Hypothalamus (tissue), 51 donors: ENCODE data around the gene BRCC3.

Source experiments
- DNase-seq, 51 donors: peaks; one replicate each; lab custom pipeline; 2025; lab: John Stamatoyannopoulos, UW

The BRCC3 gene

GRCh38 chrX:155056877-155057792 is 14.2 kb upstream of the BRCC3 start:
- DNase-seq = peak in 40 of 51 donors; percentile 1 to 68 (median 24)

- DNase-seq = no peak
Observed at GRCh38 chrX:155061760-155062159, 9.5 kb upstream of the BRCC3 start.

- no peak for DNase-seq
Observed at GRCh38 chrX:155065035-155065734, 6.1 kb upstream of the BRCC3 start.

- DNase-seq = no peak
Observed at GRCh38 chrX:155068165-155068564, 3.1 kb upstream of the BRCC3 start.

GRCh38 chrX:155069414-155069813 is 1.9 kb upstream of the BRCC3 start:
- no peak for DNase-seq

GRCh38 chrX:155070038-155070437 is 1.3 kb upstream of the BRCC3 start:
- DNase-seq = no peak

GRCh38 chrX:155070663-155070974 is 689 bp upstream of the BRCC3 start:
- DNase-seq = peak in 2 of 51 donors; percentile 4 to 40

- DNase-seq = peak in 7 of 51 donors; percentile 16 to 57 (median 27)
Observed at GRCh38 chrX:155071694-155072280, 479 bp downstream of the BRCC3 start.

GRCh38 chrX:155086202-155086840 is 15.0 kb downstream of the BRCC3 start:
- DNase-seq = peak in 2 of 51 donors; percentile 3

- no peak for DNase-seq
Observed at GRCh38 chrX:155086961-155087735, 15.8 kb downstream of the BRCC3 start.

GRCh38 chrX:155094468-155095061 is 23.3 kb downstream of the BRCC3 start:
- DNase-seq = peak in 1 of 51 donors; percentile 0

GRCh38 chrX:155105919-155106318 is 34.6 kb downstream of the BRCC3 start:
- DNase-seq = no peak

GRCh38 chrX:155108427-155108826 is 37.1 kb downstream of the BRCC3 start:
- no peak for DNase-seq

GRCh38 chrX:155112171-155112570 is 40.9 kb downstream of the BRCC3 start:
- DNase-seq = no peak

GRCh38 chrX:155113097-155113496 is 41.8 kb downstream of the BRCC3 start:
- no peak for DNase-seq

GRCh38 chrX:155115174-155115819 is 44.0 kb downstream of the BRCC3 start:
- no peak for DNase-seq

GRCh38 chrX:155127465-155127864 is 56.2 kb downstream of the BRCC3 start:
- DNase-seq = no peak

- DNase-seq = no peak
Observed at GRCh38 chrX:155127940-155128339, 56.6 kb downstream of the BRCC3 start.

- DNase-seq = no peak
Observed at GRCh38 chrX:155132110-155132509, 60.8 kb downstream of the BRCC3 start.
